Activated T-cell treated with anti-CD3 and anti-CD28 coated beads, Interleukin-2, amount 50 U/mL, for 4 hours (primary cell): ENCODE results near the gene EYS. TPM values are rescaled to one million over a fixed set of nuclear protein-coding genes. Genes with fewer than 3 reads are reported as not detected.
"Not testable (repeated sequence)": the region's sequence is repeated elsewhere in the genome, so short reads cannot be mapped to it uniquely, and the experiment has no call there.

Experiments
- ATAC-seq, 2 donors: fragments of 200-7000 bp; cut with Tn5 transposase; one replicate each; pipeline ENCODE4 v1.10.0; 2021
- DNase-seq: peaks from one replicate; pipeline ENCODE4 v3.0.0-alpha.2; 2020
- H3K27me3 Mint-ChIP-seq: one replicate; pipeline ENCODE4 v1.8.0; 2021; ENCODE audit warnings: low read depth, mixed read lengths
- H3K36me3 Mint-ChIP-seq: one replicate; pipeline ENCODE4 v1.8.0; 2022; ENCODE audit warnings: mixed read lengths; ENCODE audit not compliant: insufficient read depth
- H3K4me1 Mint-ChIP-seq: one replicate; pipeline ENCODE4 v1.8.0; 2021; ENCODE audit warnings: low read depth, mixed read lengths
- H3K4me3 Mint-ChIP-seq: one replicate; pipeline ENCODE4 v1.8.0; 2021; ENCODE audit warnings: mild to moderate bottlenecking, moderate library complexity, mixed read lengths
- H3K9me3 Mint-ChIP-seq: one replicate; pipeline ENCODE4 v1.8.0; 2021; ENCODE audit warnings: mixed read lengths
- total RNA-seq, 3 donors: library from RNA; stranded (reverse); gene quantifications; one replicate each; pipeline ENCODE4 v1.2.1, GENCODE V29; 2021

Gene EYS
- total RNA-seq, 3 donors from 2014 or later, result not detected

DNA sequence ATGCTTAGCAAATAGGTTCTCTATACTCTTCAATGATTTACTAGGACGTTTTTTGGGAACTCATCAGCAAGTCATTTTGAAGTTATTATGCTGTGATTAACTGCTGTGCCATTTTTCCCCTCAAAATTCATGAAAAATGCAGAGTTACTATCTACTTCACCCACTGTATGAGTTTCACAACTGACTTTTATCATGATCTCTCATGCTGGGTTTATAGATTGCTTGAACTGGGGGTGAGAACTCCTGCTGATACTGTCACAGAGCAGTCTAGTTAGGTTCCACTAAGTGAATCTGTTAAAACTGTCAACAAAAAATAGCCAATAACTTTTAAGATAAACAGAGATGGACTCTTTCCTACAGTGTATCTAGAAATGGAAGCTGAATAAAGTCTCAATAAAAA is 136.7 kb downstream of the EYS start:
- Mint-ChIP-seq H3K4me3 (no peak overlapping the region), H3K9me3 (no peaks in the 10 kb centered on the region), H3K27me3 (no peaks in the 10 kb centered on the region), H3K4me1 (no peaks in the 10 kb centered on the region), H3K36me3 (no peaks in the 10 kb centered on the region)
- no peak for DNase-seq
- no peak for ATAC-seq

DNA sequence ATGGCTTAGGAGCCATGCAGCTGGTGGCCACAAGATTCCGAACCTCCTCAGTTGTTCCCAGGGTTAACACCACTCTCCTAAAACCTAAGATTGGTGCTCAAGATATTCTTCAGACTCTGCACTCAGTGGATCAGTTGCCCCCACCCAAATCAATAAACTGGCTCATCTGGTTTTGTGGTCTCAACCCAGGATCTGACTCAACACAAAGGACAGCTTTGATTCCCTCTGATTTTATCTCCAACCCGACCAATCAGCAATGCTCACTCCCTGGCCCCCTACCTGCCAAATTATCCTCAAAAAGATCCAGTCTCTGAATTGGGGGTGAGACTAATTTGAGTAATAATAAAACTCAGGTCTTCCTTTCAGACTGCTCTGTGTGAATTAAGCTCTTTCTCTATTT is 137.5 kb downstream of the EYS start:
- H3K4me1 Mint-ChIP-seq, result no peaks in the 10 kb centered on the region
- H3K4me3 Mint-ChIP-seq, result no peak overlapping the region
- no peaks in the 10 kb centered on the region for H3K9me3 Mint-ChIP-seq
- no peaks in the 10 kb centered on the region for H3K27me3 Mint-ChIP-seq
- DNase-seq (no peak), ATAC-seq (no peak)
- no peaks in the 10 kb centered on the region for H3K36me3 Mint-ChIP-seq

DNA sequence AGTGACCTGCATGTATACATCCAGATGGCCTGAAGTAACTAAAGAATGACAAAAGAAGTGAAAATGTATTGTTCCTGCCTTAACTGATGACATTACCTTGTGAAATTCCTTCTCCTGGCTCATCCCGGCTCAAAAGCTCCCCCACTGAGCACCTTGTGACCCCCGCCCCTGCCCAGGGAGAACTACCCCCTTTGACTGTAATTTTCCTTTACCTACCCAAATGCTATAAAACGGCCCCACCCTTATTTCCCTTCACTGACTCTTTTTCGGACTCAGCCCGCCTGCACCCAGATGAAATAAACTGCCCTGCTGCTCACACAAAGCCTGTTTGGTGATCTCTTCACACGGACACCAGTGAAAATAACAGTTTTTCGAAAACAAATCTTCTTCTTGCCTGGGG is 138.0 kb downstream of the EYS start:
- not testable (repeated sequence) for H3K4me1 Mint-ChIP-seq, H3K36me3 Mint-ChIP-seq, H3K4me3 Mint-ChIP-seq, ATAC-seq, H3K27me3 Mint-ChIP-seq, H3K9me3 Mint-ChIP-seq, DNase-seq

DNA sequence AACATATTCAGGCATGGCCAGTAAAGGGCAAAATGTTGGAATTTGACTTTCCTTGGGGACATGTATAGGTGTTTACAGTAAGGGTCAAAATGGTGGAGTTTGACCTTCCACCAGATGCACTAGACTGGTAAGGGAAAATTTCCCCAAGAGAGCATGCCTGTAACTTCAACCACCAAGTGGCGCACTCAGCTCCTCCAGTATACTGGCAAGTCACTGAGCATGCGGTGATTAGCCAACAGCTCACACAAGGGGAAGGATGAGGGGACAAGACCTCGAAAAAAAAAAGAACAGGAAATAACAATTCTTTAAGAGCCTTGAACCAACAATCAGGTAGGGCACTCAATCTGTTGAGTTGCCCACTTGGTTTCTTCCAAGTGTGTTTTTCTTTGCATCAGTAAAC is 140.9 kb downstream of the EYS start:
- ATAC-seq (no peak), DNase-seq (no peak)
- H3K36me3 Mint-ChIP-seq, result no peaks in the 10 kb centered on the region
- no peaks in the 10 kb centered on the region for H3K27me3 Mint-ChIP-seq
- peaks cover 8% of the 10 kb centered on the region for H3K9me3 Mint-ChIP-seq
- no peaks in the 10 kb centered on the region for H3K4me1 Mint-ChIP-seq
- H3K4me3 Mint-ChIP-seq, result no peak overlapping the region

DNA sequence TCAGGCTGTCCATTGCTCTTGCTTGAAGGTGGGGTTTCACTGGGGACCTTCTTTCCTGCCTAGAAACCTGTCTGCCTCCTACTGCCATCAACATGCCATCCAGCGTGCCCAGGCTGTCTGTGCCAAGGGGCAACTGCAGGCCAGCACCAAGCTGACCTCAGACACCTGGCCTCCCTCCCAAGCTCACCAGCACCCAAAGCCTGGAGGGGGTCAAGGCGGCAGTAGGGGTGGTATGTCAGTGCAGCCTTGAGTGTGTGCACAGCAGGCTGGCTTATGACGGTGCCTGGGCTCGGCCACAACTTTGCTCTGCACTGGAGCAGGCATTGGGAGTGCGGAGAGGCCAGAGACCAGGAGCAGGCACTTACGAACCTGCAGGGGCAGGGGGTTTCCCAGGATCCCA is 149.0 kb downstream of the EYS start:
- no peaks in the 10 kb centered on the region for H3K27me3 Mint-ChIP-seq
- ATAC-seq (no peak), DNase-seq (no peak)
- H3K4me3 Mint-ChIP-seq, result no peak overlapping the region
- no peaks in the 10 kb centered on the region for H3K9me3 Mint-ChIP-seq
- H3K4me1 Mint-ChIP-seq, result no peaks in the 10 kb centered on the region
- no peaks in the 10 kb centered on the region for H3K36me3 Mint-ChIP-seq

DNA sequence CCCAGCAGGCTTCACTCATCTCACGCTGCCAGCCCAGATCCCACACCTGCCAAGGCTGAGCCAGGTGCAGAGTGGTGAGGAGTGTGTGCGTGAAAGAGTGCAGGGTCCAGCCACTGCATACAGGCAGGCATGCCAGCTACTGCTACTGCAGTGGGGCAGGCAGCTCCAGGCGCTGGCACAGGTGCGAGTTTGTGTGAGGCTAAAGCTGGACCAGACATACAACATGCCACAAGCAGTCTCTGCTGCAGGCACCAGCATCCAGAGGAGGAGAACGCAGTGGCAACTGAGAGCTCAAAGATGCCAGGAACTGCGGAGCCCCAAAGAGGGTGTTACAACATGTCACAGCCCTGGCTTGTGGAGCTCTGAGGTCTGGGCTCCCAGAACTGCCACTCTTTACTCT is 149.8 kb downstream of the EYS start:
- Mint-ChIP-seq H3K4me3 (no peak overlapping the region), H3K9me3 (no peaks in the 10 kb centered on the region), H3K4me1 (no peaks in the 10 kb centered on the region), H3K36me3 (no peaks in the 10 kb centered on the region), H3K27me3 (no peaks in the 10 kb centered on the region)
- ATAC-seq, result no peak
- DNase-seq, result no peak

DNA sequence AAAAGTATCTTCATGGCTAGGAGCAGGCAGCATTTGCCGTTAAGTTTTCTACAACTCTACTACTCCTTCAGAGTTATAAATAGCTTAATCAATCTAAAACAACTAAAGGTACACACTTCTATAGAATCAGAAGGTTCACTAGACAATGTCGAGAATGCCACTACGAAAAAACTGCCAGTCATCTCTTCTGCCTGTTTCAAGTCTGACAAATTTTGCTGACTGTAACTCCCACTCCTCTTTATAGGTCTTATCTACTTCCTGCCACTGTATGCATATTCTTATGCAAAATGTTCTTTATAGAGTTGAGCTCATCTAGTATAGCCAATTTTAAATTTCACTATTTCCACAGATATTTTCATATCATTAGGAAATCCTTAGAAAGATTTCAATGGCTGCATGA is 160.1 kb downstream of the EYS start:
- Mint-ChIP-seq H3K4me3 (no peak overlapping the region), H3K36me3 (no peaks in the 10 kb centered on the region), H3K4me1 (no peaks in the 10 kb centered on the region), H3K9me3 (peaks cover 8% of the 10 kb centered on the region), H3K27me3 (no peaks in the 10 kb centered on the region)
- DNase-seq, result no peak
- no peak for ATAC-seq

DNA sequence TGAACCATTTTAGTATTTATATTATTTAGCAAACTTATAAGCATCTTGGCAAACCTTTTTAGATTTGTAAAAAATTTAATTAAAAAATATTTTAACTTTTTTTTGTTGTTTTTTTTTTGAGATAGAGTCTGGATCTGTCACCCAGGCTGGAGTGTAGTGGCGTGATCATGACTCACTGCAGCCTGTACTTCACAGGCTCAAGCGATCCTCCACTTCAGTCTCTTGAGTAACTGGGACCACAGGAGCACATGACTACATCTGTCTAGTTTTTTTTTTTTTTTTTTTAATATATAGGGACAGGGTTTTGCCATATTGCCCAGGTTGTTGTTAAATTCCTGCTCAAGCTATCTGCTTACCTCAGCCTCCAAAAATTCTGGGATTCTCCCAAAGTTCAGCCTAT is 161.1 kb downstream of the EYS start:
- Mint-ChIP-seq H3K27me3 (no peaks in the 10 kb centered on the region), H3K9me3 (peaks cover 8% of the 10 kb centered on the region), H3K4me3 (no peak overlapping the region), H3K4me1 (no peaks in the 10 kb centered on the region), H3K36me3 (no peaks in the 10 kb centered on the region)
- ATAC-seq, result no peak
- DNase-seq, result no peak

DNA sequence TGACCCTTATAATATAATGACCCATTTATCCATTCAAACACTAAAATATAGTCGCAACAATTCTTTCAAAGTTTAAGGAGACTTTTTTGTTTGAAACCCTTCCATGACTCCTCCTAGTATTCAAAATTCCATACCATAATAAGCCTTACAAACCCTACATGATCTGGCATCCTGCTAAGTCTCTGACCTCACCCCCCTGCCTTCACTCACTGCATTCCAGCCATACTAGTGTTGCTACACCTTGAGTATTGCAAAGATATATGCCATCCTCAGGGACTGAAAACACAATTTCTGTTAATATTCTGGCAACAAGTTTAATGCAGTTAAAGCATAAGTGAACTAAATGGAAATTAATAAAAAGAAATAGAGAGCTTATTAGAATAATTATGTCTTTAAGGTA is 168.4 kb downstream of the EYS start:
- no peaks in the 10 kb centered on the region for H3K27me3 Mint-ChIP-seq

DNA sequence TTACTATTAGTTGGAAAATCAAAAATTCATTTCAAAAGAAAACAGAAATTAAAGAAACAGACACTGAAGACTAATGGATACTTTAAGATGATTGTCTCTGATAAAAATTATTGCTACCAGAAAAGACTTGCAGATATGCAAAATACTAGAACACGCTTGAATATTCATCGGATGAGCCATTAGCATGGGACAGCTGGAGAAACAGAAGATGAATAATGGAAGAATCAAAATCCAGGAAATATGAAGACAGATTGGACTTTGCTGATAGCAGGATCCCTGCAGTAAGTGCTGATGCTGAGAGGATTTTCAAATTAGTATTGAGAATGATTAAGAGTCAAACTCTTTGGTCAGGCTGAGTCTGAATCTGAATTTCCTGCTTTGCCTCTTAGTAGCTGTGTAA is 169.4 kb downstream of the EYS start:
- Mint-ChIP-seq H3K4me1 (no peaks in the 10 kb centered on the region), H3K36me3 (no peaks in the 10 kb centered on the region), H3K27me3 (no peaks in the 10 kb centered on the region), H3K9me3 (peaks cover 12% of the 10 kb centered on the region), H3K4me3 (no peak overlapping the region)
- ATAC-seq (no peak), DNase-seq (no peak)

More for the DNA sequence above, 168.4 kb downstream of the EYS start:
- Mint-ChIP-seq H3K4me3 (no peak overlapping the region), H3K9me3 (peaks cover 12% of the 10 kb centered on the region), H3K36me3 (no peaks in the 10 kb centered on the region), H3K4me1 (no peaks in the 10 kb centered on the region)
- ATAC-seq (no peak), DNase-seq (no peak)

DNA sequence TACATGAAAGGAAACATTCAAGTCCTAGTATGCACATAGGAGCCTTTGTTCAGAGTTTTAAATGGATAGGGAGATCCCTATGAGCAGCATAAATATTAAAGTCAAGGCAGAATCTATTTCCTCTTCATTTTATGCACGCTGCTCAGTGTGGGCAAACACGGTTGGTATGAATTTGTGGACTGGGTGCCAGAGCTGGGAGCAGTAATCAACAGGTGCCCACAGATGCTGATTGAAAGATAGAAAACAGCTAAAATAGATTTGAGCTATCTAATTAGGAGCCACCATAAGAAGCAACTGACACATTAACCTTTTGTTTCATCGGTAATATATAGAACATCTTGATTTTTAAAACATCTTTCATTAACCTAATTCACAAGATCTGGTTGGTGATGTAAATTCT is 175.5 kb downstream of the EYS start:
- DNase-seq (no peak), ATAC-seq (no peak)
- peaks cover 15% of the 10 kb centered on the region for H3K9me3 Mint-ChIP-seq
- no peak overlapping the region for H3K4me3 Mint-ChIP-seq
- H3K4me1 Mint-ChIP-seq, result no peaks in the 10 kb centered on the region
- no peaks in the 10 kb centered on the region for H3K27me3 Mint-ChIP-seq
- H3K36me3 Mint-ChIP-seq, result no peaks in the 10 kb centered on the region

DNA sequence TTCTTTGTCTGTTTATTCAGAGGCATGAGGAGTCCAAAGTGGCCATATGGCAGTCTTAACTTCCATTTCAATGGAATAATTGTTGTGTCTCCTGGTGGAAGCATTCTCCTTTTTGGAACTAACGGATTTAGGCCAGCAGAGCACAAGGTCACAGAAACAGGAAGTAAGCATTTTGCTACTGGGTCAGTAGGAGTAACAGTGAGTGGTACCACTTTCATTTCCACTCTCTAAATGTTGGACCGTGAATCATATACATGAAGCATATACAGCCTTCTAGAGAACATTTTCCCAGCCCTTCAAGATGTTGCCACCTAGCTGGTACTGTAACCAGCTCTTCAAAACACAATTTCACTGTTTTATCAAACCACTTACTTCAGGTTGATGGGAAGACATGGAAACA is 182.8 kb downstream of the EYS start:
- no peaks in the 10 kb centered on the region for H3K4me1 Mint-ChIP-seq
- no peaks in the 10 kb centered on the region for H3K27me3 Mint-ChIP-seq
- no peaks in the 10 kb centered on the region for H3K36me3 Mint-ChIP-seq
- no peak for ATAC-seq
- H3K9me3 Mint-ChIP-seq, result peaks cover 16% of the 10 kb centered on the region
- DNase-seq, result no peak
- no peak overlapping the region for H3K4me3 Mint-ChIP-seq

DNA sequence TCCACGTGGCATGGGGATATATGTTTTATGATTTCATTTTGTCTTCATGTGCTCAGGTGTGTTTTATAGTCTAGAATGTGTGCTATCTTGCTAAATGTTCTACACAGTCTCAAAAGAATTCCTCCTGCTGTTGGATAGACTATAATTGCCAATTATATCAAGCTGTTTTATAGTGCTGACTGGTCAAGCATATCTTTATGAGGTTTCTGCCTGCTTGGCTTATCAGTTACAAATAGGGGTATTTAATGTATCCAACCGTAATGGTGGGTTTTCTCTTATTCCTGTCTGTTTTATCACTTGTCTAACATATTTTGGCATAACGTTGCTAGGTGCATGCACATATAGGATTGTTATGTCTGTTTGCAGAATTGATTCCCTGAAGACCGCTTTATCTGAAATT is 201.3 kb downstream of the EYS start:
- no peaks in the 10 kb centered on the region for H3K27me3 Mint-ChIP-seq
- DNase-seq (no peak), ATAC-seq (no peak)
- no peaks in the 10 kb centered on the region for H3K36me3 Mint-ChIP-seq
- H3K9me3 Mint-ChIP-seq, result peaks cover 24% of the 10 kb centered on the region
- no peaks in the 10 kb centered on the region for H3K4me1 Mint-ChIP-seq
- H3K4me3 Mint-ChIP-seq, result no peak overlapping the region

DNA sequence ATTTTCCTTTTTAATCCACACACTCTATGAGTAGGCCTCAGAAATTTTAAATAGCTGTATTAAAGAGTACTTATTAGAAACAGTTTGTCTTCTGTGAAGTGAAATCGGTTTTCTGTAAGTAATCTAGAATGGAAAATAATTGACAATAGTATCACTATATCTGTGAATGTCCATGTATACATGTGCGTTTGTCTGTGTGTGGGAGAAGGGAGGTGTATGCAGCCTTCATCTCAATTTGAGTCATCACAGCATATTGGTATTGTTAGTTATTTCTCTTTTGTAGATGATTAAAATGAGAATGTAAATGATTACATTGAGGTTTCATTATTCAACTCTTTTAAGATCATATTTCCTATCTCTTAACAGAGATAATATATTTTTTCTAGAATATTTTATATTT is 206.0 kb downstream of the EYS start:
- Mint-ChIP-seq H3K9me3 (peaks cover 15% of the 10 kb centered on the region), H3K4me3 (no peak overlapping the region)
- no peak for DNase-seq

DNA sequence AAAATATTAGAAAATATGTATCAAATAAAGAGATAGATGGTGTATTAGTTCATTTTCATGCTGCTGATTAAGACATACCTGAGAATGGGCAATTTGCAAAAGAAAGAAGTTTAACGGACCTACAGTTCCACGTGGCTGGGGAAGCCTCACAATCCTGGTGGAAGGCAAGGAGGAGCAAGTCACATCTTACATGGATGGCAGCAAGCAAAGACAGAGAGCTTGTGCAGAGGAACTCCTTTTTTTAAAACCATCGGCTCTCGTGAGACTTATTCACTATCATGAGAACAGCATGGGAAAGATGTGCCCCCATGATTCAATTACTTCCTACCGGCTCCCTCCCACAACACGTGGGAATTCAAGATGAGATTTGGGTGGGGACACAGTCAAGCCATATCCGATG is 223.4 kb downstream of the EYS start:
- not testable (repeated sequence) for ATAC-seq, H3K4me1 Mint-ChIP-seq, DNase-seq, H3K4me3 Mint-ChIP-seq, H3K27me3 Mint-ChIP-seq, H3K36me3 Mint-ChIP-seq, H3K9me3 Mint-ChIP-seq

More for the DNA sequence above, 206.0 kb downstream of the EYS start:
- H3K27me3 Mint-ChIP-seq, result no peaks in the 10 kb centered on the region
- H3K4me1 Mint-ChIP-seq, result no peaks in the 10 kb centered on the region
- ATAC-seq, result no peak
- H3K36me3 Mint-ChIP-seq, result no peaks in the 10 kb centered on the region

DNA sequence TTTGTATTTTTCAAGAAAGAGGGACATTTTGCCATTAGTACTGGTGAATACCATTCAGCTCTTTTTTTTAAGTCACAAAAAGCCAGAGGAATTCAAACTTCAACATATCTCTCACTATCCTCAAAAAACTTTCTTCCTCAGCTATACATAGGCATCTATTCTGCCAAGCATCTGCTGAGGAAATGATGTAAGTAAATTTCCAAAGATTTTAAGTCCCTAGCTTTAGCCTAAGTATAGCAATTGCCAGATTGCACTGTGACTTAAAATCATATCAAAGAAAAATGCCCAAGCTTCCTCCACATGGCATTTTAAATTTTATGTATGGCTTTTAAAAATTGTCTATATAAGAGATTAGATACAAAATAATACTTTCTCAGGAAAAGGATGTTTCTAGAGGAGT is 237.4 kb downstream of the EYS start:
- Mint-ChIP-seq H3K4me1 (no peaks in the 10 kb centered on the region), H3K27me3 (no peaks in the 10 kb centered on the region), H3K9me3 (peaks cover 3% of the 10 kb centered on the region), H3K36me3 (no peaks in the 10 kb centered on the region), H3K4me3 (no peak overlapping the region)
- ATAC-seq (no peak), DNase-seq (no peak)
